Stimulated activated CD4-positive, alpha-beta T cell treated with anti-CD3 and anti-CD28 coated beads, TNF-alpha, amount 100 ng/mL, for 48 hours (primary cell): Measurements from ENCODE around the gene GALNT7.
"Not testable (repeated sequence)": the region's sequence is repeated elsewhere in the genome, so short reads cannot be mapped to it uniquely, and the experiment has no call there.

ENCODE experiments used
- DNase-seq, 3 donors: peaks; one replicate each; pipeline ENCODE4 v3.0.0-alpha.2; 2020; ENCODE audit warnings: low read depth in 3 of 3

Gene GALNT7

GRCh38 chr4:173192375-173193162 lies 24.0 kb downstream of the GALNT7 start:
- DNase-seq = no peak

GRCh38 chr4:173194157-173194556 lies 25.5 kb downstream of the GALNT7 start:
- no peak for DNase-seq

GRCh38 chr4:173195109-173195508 lies 26.5 kb downstream of the GALNT7 start:
- DNase-seq = no peak

- no peak for DNase-seq
Observed at GRCh38 chr4:173199553-173199952, 30.9 kb downstream of the GALNT7 start.

GRCh38 chr4:173200103-173200884 lies 31.7 kb downstream of the GALNT7 start:
- no peak for DNase-seq

- no peak for DNase-seq
Observed at GRCh38 chr4:173202395-173202794, 33.8 kb downstream of the GALNT7 start.

- no peak for DNase-seq
Observed at GRCh38 chr4:173205656-173206055, 37.0 kb downstream of the GALNT7 start.

- no peak for DNase-seq
Observed at GRCh38 chr4:173208420-173208819, 39.8 kb downstream of the GALNT7 start.

- DNase-seq = no peak
Observed at GRCh38 chr4:173211222-173211621, 42.6 kb downstream of the GALNT7 start.

- no peak for DNase-seq
Observed at GRCh38 chr4:173211838-173212237, 43.2 kb downstream of the GALNT7 start.

- DNase-seq = no peak
Observed at GRCh38 chr4:173212379-173212778, 43.8 kb downstream of the GALNT7 start.

- no peak for DNase-seq
Observed at GRCh38 chr4:173213296-173213695, 44.7 kb downstream of the GALNT7 start.

- DNase-seq = no peak
Observed at GRCh38 chr4:173214231-173214630, 45.6 kb downstream of the GALNT7 start.

- DNase-seq = no peak
Observed at GRCh38 chr4:173214661-173215060, 46.0 kb downstream of the GALNT7 start.

- DNase-seq = no peak
Observed at GRCh38 chr4:173217075-173217474, 48.5 kb downstream of the GALNT7 start.

GRCh38 chr4:173217727-173218126 lies 49.1 kb downstream of the GALNT7 start:
- no peak for DNase-seq

- DNase-seq = no peak
Observed at GRCh38 chr4:173218411-173219125, 50.0 kb downstream of the GALNT7 start.

GRCh38 chr4:173219126-173219437 lies 50.5 kb downstream of the GALNT7 start:
- not testable (repeated sequence) for DNase-seq

GRCh38 chr4:173223743-173224142 lies 55.1 kb downstream of the GALNT7 start:
- DNase-seq = no peak

GRCh38 chr4:173226401-173226888 lies 57.8 kb downstream of the GALNT7 start:
- DNase-seq = no peak

- no peak for DNase-seq
Observed at GRCh38 chr4:173227756-173228155, 59.1 kb downstream of the GALNT7 start.

GRCh38 chr4:173230062-173230461 lies 61.5 kb downstream of the GALNT7 start:
- DNase-seq = no peak
